Neural progenitor cell (in vitro differentiated cells): Measurements from ENCODE around the gene PAM16. TPM values are rescaled to one million over a fixed set of nuclear protein-coding genes. Genes with fewer than 3 reads are reported as not detected.

Source experiments
- DNase-seq: peaks from one replicate; pipeline ENCODE4 v3.0.0-alpha.2; 2016; ENCODE audit warnings: low spot score
- H2AFZ ChIP-seq: fragments of 200-600 bp; sonication (generic); replicated peaks from 2 replicates; pipeline ENCODE4 v1.6.1; 2016; ENCODE audit warnings: antibody characterized with exemption
- H3F3A ChIP-seq: fragments of 200-600 bp; sonication (generic); 2 replicates; pipeline ENCODE4 v1.6.1; 2016; ENCODE audit warnings: antibody characterized with exemption, low read depth
- H3K27ac ChIP-seq: fragments of 200-600 bp; sonication (generic); 2 replicates; pipeline ENCODE4 v1.5.1; 2016; ENCODE audit warnings: mild to moderate bottlenecking
- H3K27me3 ChIP-seq: fragments of 200-600 bp; sonication (generic); 2 replicates; pipeline ENCODE4 v1.6.1; 2016; ENCODE audit warnings: mild to moderate bottlenecking, moderate library complexity
- H3K36me3 ChIP-seq: fragments of 200-600 bp; sonication (generic); 2 replicates; pipeline ENCODE4 v1.5.1; 2016
- H3K4me1 ChIP-seq: fragments of 200-600 bp; sonication (generic); 2 replicates; pipeline ENCODE4 v1.6.1; 2016; ENCODE audit warnings: mixed run types
- H3K4me2 ChIP-seq: fragments of 200-600 bp; sonication (generic); 2 replicates; pipeline ENCODE4 v1.6.1; 2016
- H3K4me3 ChIP-seq: fragments of 200-600 bp; sonication (generic); 2 replicates; pipeline ENCODE4 v1.5.1; 2016
- H3K79me2 ChIP-seq: fragments of 200-600 bp; sonication (generic); 2 replicates; pipeline ENCODE4 v1.6.1; 2016; ENCODE audit warnings: low read depth
- H3K9ac ChIP-seq: fragments of 200-600 bp; sonication (generic); 2 replicates; pipeline ENCODE4 v1.6.1; 2016
- H3K9me3 ChIP-seq: fragments of 200-600 bp; sonication (generic); 2 replicates; pipeline ENCODE4 v1.5.1; 2016; ENCODE audit warnings: low read depth
- H4K20me1 ChIP-seq: fragments of 200-600 bp; sonication (generic); 2 replicates; pipeline ENCODE4 v1.6.1; 2016; ENCODE audit warnings: low read depth
- H3K27ac Mint-ChIP-seq: 3 replicates; pipeline ENCODE4 v1.8.0; 2021; ENCODE audit warnings: mixed read lengths
- H3K27me3 Mint-ChIP-seq: 2 replicates; pipeline ENCODE4 v1.8.0; 2022; ENCODE audit warnings: low read depth, mild to moderate bottlenecking, inconsistent platforms, moderate library complexity, mixed read lengths; ENCODE audit not compliant: insufficient read depth
- H3K36me3 Mint-ChIP-seq: 3 replicates; pipeline ENCODE4 v1.8.0; 2021; ENCODE audit warnings: mixed read lengths
- H3K4me1 Mint-ChIP-seq: 3 replicates; pipeline ENCODE4 v1.8.0; 2021; ENCODE audit warnings: mixed read lengths
- H3K4me3 Mint-ChIP-seq: 3 replicates; pipeline ENCODE4 v1.8.0; 2021; ENCODE audit warnings: mild to moderate bottlenecking, moderate library complexity, mixed read lengths
- H3K9me3 Mint-ChIP-seq: 3 replicates; pipeline ENCODE4 v1.8.0; 2020; ENCODE audit warnings: mixed read lengths
- EZH2 ChIP-seq: fragments of 200-600 bp; sonication (generic); IDR thresholded peaks from 2 replicates; pipeline ENCODE4 v1.6.1; 2017; ENCODE audit warnings: antibody characterized with exemption, mild to moderate bottlenecking, moderate library complexity
- EZH2phosphoT487 ChIP-seq: fragments of 200-600 bp; sonication (generic); IDR thresholded peaks from 2 replicates; pipeline ENCODE4 v1.6.1; 2017; ENCODE audit warnings: antibody characterized with exemption
- total RNA-seq: library from RNA; depleted of rRNA; stranded (reverse); fragments of >200 nt; gene quantifications from 2 replicates; pipeline ENCODE4 v1.2.3, GENCODE V29; 2015; ENCODE audit warnings: low replicate concordance
- TF ChIP-seq, protein P1 (sequence below): fragments of 200-600 bp; sonication (generic); IDR thresholded peaks from 2 replicates; pipeline ENCODE4 v1.5.1; 2017; ENCODE audit warnings: antibody characterized with exemption, mild to moderate bottlenecking

The PAM16 gene
- total RNA-seq, 1 donor from 2014 or later: 17.0 TPM

DNA sequence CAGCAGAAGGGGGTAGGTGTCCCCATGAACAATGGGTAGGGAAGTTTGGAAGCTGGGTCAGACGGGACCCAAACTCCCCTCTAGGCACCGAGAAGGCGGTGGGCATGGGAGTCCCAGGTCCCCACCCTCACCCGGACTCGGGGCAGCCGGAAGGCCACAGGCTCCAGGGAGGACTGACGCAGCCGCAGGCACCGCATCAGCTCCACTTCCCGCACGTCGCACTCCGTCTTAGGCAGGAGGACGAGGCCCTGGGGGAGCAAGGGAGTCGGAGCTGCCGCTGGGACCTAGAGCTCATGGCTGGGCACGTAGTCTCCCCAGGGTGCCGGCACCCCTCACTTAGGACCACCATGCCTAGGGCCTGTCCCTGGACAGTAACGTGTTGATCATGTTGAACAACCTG is 7.1 kb upstream of the PAM16 start:
- peaks cover 10% of the 10 kb centered on the region for H3K27me3 Mint-ChIP-seq
- Histone ChIP-seq H4K20me1 (no peaks in the 10 kb centered on the region), H2AFZ (no peak overlapping the region), H3K9ac (no peak overlapping the region), H3F3A (no peaks in the 10 kb centered on the region), H3K4me2 (no peak overlapping the region), H3K79me2 (no peaks in the 10 kb centered on the region), H3K36me3 (no peaks in the 10 kb centered on the region), H3K4me1 (no peaks in the 10 kb centered on the region), H3K27me3 (no peaks in the 10 kb centered on the region), H3K9me3 (no peaks in the 10 kb centered on the region), H3K4me3 (no peak overlapping the region), H3K27ac (no peak overlapping the region)
- H3K4me1 Mint-ChIP-seq: peaks cover 6% of the 10 kb centered on the region
- DNase-seq: no peak
- peaks cover 2% of the 10 kb centered on the region for H3K36me3 Mint-ChIP-seq
- no peak overlapping the region for H3K27ac Mint-ChIP-seq
- no peak overlapping the region for H3K4me3 Mint-ChIP-seq
- H3K9me3 Mint-ChIP-seq: no peaks in the 10 kb centered on the region
- TF ChIP-seq, protein P1, sequence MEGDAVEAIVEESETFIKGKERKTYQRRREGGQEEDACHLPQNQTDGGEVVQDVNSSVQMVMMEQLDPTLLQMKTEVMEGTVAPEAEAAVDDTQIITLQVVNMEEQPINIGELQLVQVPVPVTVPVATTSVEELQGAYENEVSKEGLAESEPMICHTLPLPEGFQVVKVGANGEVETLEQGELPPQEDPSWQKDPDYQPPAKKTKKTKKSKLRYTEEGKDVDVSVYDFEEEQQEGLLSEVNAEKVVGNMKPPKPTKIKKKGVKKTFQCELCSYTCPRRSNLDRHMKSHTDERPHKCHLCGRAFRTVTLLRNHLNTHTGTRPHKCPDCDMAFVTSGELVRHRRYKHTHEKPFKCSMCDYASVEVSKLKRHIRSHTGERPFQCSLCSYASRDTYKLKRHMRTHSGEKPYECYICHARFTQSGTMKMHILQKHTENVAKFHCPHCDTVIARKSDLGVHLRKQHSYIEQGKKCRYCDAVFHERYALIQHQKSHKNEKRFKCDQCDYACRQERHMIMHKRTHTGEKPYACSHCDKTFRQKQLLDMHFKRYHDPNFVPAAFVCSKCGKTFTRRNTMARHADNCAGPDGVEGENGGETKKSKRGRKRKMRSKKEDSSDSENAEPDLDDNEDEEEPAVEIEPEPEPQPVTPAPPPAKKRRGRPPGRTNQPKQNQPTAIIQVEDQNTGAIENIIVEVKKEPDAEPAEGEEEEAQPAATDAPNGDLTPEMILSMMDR: no peak
- no peak for TF ChIP-seq EZH2phosphoT487
- no peak for TF ChIP-seq EZH2

DNA sequence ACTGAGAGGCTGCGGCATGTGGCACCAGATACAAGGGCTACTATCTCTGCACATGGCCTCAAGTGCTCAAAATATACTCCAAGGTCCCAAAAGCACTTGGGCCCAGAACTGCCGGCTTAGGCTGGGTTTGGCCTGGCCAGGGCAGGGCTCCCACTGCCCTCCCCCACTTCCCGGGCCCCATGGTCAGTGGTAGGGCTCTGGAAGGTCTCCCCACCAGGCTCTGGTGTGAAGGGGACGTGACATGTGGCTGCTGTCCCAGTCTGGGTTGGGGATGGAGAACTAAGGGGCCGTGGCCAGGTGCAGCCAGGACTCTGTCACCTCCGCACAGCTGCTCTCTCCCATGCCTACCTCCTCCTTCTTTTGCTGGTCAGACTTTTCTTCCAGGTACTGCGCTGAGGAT is 5.7 kb upstream of the PAM16 start:
- TF ChIP-seq EZH2 (no peak), EZH2phosphoT487 (no peak)
- TF ChIP-seq, protein P1: no peak
- DNase-seq: no peak
- Mint-ChIP-seq H3K4me3 (no peak overlapping the region), H3K4me1 (peaks cover 5% of the 10 kb centered on the region), H3K27me3 (peaks cover 11% of the 10 kb centered on the region), H3K36me3 (no peaks in the 10 kb centered on the region), H3K27ac (no peak overlapping the region), H3K9me3 (no peaks in the 10 kb centered on the region)
- Histone ChIP-seq H4K20me1 (no peaks in the 10 kb centered on the region), H3K4me3 (no peak overlapping the region), H3F3A (peaks cover 2% of the 10 kb centered on the region), H3K4me1 (no peaks in the 10 kb centered on the region), H3K9ac (no peak overlapping the region), H2AFZ (no peak overlapping the region), H3K4me2 (no peak overlapping the region), H3K27me3 (peaks cover 1% of the 10 kb centered on the region), H3K9me3 (no peaks in the 10 kb centered on the region), H3K27ac (no peak overlapping the region), H3K79me2 (no peaks in the 10 kb centered on the region), H3K36me3 (no peaks in the 10 kb centered on the region)

DNA sequence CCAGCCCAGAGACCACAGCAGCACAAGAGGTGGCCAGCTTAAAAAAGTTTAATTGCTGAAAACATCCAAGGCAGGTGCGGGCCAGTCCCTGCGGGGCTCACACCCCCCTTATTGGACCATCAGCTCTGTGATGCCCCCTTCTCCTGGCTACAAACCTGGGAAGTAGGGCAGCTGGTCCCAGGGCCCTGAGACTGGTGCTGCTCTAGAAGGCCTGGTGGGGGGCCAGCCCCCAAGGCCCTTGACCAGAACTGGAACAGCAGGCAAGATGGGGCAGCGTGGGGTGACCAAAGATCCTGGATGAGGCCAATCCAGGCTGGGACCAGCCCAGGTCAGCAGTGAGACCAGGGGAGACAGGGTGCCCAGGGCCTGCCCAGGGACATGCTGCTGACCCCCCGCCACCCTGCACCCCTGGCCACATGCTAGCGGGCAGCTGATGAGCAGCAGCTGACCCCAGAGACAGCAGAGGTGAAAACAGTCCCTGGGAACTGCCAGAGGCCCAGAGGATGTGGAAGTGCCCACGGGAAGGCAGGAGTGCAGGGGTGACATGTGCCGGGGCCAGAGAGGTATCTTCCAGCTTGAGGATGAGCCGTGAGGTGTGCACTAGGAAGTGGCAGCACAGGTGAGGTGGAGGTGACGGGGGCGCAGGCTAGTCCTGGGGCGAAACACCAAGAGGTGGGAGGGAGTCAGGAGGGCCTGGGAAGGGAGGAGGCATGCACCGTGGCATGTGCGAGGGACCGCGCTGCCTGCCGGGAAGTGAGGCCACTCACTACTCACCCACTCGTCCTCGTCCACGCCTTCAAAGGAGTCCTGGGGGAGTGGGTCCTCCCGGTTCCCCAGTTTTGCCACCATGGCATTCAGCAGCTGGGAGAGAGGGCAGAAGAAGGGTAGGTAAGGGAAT is 3.6 kb upstream of the PAM16 start:
- H3K27ac ChIP-seq: no peak overlapping the region

More for the DNA sequence above, 3.6 kb upstream of the PAM16 start:
- Histone ChIP-seq H3K9me3 (no peaks in the 10 kb centered on the region), H3K4me1 (peaks cover 4% of the 10 kb centered on the region), H3K36me3 (no peaks in the 10 kb centered on the region), H3K4me3 (no peak overlapping the region), H4K20me1 (peaks cover 11% of the 10 kb centered on the region), H3F3A (peaks cover 11% of the 10 kb centered on the region), H3K27me3 (peaks cover 6% of the 10 kb centered on the region), H3K9ac (no peak overlapping the region), H3K4me2 (no peak overlapping the region), H3K79me2 (peaks cover 12% of the 10 kb centered on the region), H2AFZ (no peak overlapping the region)
- Mint-ChIP-seq H3K4me1 (peaks cover 10% of the 10 kb centered on the region), H3K27ac (no peak overlapping the region), H3K9me3 (no peaks in the 10 kb centered on the region), H3K27me3 (peaks cover 11% of the 10 kb centered on the region), H3K4me3 (no peak overlapping the region), H3K36me3 (no peaks in the 10 kb centered on the region)
- DNase-seq: no peak
- TF ChIP-seq, protein P1: no peak
- TF ChIP-seq EZH2phosphoT487 (no peak), EZH2 (no peak)
